Activated CD4-positive, alpha-beta T cell treated with anti-CD3 and anti-CD28 coated beads, Interleukin-2, amount 10 ng/mL, durations not matched to agents 24 days and 14 days (primary cell): Measurements from ENCODE around the gene RNF213. TPM values are rescaled to one million over a fixed set of nuclear protein-coding genes. Genes with fewer than 3 reads are reported as not detected.
"Not testable (repeated sequence)": the region's sequence is repeated elsewhere in the genome, so short reads cannot be mapped to it uniquely, and the experiment has no call there.

Source experiments
- DNase-seq: peaks from one replicate; pipeline ENCODE4 v3.0.0; 2022
- H3K27ac Mint-ChIP-seq: one replicate; pipeline ENCODE4 v1.8.0; 2022; ENCODE audit warnings: mild to moderate bottlenecking, mixed read lengths
- H3K27me3 Mint-ChIP-seq: one replicate; pipeline ENCODE4 v1.8.0; 2022; ENCODE audit warnings: mixed read lengths
- H3K36me3 Mint-ChIP-seq: one replicate; pipeline ENCODE4 v1.8.0; 2022; ENCODE audit warnings: low read depth, mild to moderate bottlenecking, mixed read lengths
- H3K4me1 Mint-ChIP-seq: one replicate; pipeline ENCODE4 v1.8.0; 2021; ENCODE audit warnings: mixed read lengths
- H3K4me3 Mint-ChIP-seq: one replicate; pipeline ENCODE4 v1.8.0; 2022; ENCODE audit warnings: mild to moderate bottlenecking, moderate library complexity, mixed read lengths
- H3K9me3 Mint-ChIP-seq: one replicate; pipeline ENCODE4 v1.8.0; 2021; ENCODE audit warnings: mixed read lengths
- intact Hi-C: fragments of 100-400 bp; cut with micrococcal nuclease; formaldehyde crosslinking; loops from one replicate; pipeline ENCODE4 v1.15.1; 2023
- total RNA-seq: library from RNA; stranded (reverse); gene quantifications from 2 replicates; pipeline ENCODE4 v1.2.3, GENCODE V29; 2022

RNF213 gene
- total RNA-seq, 1 donor from 2014 or later: 264 TPM

DNA sequence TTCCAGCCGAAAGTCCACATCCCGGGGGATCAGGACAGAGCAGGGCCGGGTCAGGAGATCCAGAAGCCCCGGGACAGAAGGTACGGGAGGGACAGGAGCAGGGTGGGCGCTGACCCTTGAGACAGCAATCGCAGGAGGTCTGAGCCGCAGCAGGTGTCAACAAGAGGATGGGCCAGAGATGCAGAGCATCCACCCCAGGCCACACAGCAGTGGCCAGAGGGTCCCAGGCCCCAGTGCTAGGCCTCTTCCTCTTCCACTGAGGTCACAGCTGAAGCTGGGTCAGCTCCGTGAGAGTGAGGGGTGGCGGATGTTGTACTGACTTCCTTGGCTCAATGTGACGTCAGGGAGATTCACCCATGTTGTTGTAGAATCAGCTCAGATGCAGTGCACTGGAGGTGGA, 8.7 kb upstream of the RNF213 start:
- intact Hi-C loops: loop anchor here (5.0 to 10.0 kb wide), 4 partner anchors 35 to 417 kb away; partner anchors contain the start of gene CBX4
- DNase-seq: no peak
- H3K4me1 Mint-ChIP-seq: peaks cover 36% of the 10 kb centered on the region
- no peak overlapping the region for H3K4me3 Mint-ChIP-seq
- no peaks in the 10 kb centered on the region for H3K36me3 Mint-ChIP-seq
- H3K27me3 Mint-ChIP-seq: no peaks in the 10 kb centered on the region
- no peaks in the 10 kb centered on the region for H3K9me3 Mint-ChIP-seq
- peak overlapping the region; percentile 53 for H3K27ac Mint-ChIP-seq

- Mint-ChIP-seq H3K27ac (peak overlapping the region; percentile 95), H3K4me1 (peaks cover 42% of the 10 kb centered on the region), H3K27me3 (no peaks in the 10 kb centered on the region), H3K4me3 (no peak overlapping the region), H3K36me3 (no peaks in the 10 kb centered on the region), H3K9me3 (no peaks in the 10 kb centered on the region)
- peak; percentile 96 for DNase-seq
- intact Hi-C loops: loop anchor here (1.0 to 10.0 kb wide), 6 partner anchors 10 to 418 kb away; partner anchors contain the start of gene CBX4
These were observed 7.8 kb upstream of the RNF213 start for GRCh38 chr17:80252871-80253270.

- H3K27ac Mint-ChIP-seq: peak overlapping the region; percentile 95
- no peak for DNase-seq
- no peaks in the 10 kb centered on the region for H3K36me3 Mint-ChIP-seq
- intact Hi-C loops: loop anchor here (1.0 to 10.0 kb wide), 7 partner anchors 9 to 419 kb away; partner anchors contain the start of genes CBX4 and GAA
- H3K4me1 Mint-ChIP-seq: peaks cover 51% of the 10 kb centered on the region
- H3K27me3 Mint-ChIP-seq: no peaks in the 10 kb centered on the region
- H3K4me3 Mint-ChIP-seq: peak overlapping the region; percentile 44
- H3K9me3 Mint-ChIP-seq: no peaks in the 10 kb centered on the region
These were observed 6.8 kb upstream of the RNF213 start for GRCh38 chr17:80253631-80254395.

DNA sequence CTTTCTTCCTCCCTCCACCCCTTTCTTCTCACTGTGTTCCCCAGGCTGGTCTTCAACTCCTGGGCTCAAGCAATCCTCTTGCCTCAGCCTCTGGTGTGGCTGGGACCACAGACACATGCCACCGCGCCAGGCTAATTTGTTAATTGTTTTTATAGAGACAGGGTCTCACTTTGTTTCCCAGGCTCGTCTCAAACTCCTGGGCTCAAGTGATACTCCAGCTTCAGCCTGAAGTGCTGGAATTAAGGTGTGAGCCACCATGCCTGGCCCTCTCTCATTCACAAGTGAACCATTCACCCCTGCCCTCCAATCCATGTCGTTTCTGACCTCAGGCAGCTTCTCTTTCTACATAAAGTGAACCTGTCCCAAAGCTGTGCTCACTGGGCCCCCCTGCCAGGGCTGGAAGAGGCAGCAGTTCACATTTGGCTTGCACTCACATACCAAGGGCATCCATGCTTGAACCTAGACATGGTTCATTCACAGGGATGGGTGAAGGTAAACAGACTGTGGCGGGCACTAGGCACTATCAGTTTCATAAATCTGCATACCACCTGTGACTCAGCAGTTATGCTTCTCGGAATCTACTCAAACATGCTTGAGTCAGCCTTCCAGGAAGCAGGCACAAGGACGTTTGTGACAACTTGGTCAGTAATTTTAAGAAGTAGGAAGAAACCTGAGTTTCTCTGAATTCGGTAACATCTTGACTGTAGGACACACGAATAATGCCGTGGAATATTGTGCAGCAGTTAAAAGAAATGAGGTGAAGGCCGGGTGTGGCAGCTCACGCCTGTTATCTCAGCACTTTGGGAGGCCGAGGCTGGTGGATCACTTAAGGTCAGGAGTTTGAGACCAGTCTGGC, 6.0 kb upstream of the RNF213 start:
- peaks cover 59% of the 10 kb centered on the region for H3K4me1 Mint-ChIP-seq
- H3K27ac Mint-ChIP-seq: peak overlapping the region; percentile 95
- intact Hi-C loops: loop anchor here (2.0 to 10.0 kb wide), 5 partner anchors 37 to 420 kb away; partner anchors contain the start of genes CBX4 and GAA
- H3K4me3 Mint-ChIP-seq: peak overlapping the region; percentile 74
- no peaks in the 10 kb centered on the region for H3K27me3 Mint-ChIP-seq
- H3K36me3 Mint-ChIP-seq: no peaks in the 10 kb centered on the region
- no peaks in the 10 kb centered on the region for H3K9me3 Mint-ChIP-seq
- peak; percentile 91 for DNase-seq

GRCh38 chr17:80256034-80256350, 4.7 kb upstream of the RNF213 start:
- Mint-ChIP-seq H3K27ac (peak overlapping the region; percentile 95), H3K9me3 (no peaks in the 10 kb centered on the region), H3K36me3 (no peaks in the 10 kb centered on the region), H3K4me3 (no peak overlapping the region), H3K4me1 (peaks cover 62% of the 10 kb centered on the region), H3K27me3 (no peaks in the 10 kb centered on the region)
- intact Hi-C loops: loop anchor here (10.0 kb wide), 2 partner anchors 261 to 421 kb away; partner anchors contain the start of gene CBX4
- no peak for DNase-seq

DNA sequence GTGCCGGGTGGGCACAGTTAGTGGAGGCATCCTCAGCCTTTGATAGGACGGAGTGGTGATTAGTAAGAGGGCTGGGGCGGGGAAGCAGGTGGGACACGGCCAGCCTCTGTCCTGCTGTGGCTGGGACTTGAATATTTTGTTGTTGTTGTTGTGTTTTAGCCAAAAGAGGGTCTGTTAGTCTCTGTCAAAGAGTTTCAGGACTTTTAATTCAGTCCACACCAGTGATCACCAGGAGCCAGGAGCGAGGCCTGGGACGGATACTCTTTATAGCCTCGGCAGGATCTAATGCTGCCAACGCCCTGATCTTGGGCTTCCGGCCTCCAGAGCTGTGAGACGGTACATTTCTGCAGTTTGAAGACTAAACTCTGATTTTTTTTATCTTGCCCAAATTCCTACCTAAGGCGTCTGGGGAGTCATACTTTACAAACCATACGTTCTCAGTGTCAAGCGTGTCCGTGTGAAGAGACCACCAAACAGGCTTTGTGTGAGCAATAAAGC, 2.9 kb upstream of the RNF213 start:
- Mint-ChIP-seq H3K4me1 (peaks cover 65% of the 10 kb centered on the region), H3K9me3 (no peaks in the 10 kb centered on the region), H3K4me3 (peak overlapping the region; percentile 87), H3K27me3 (no peaks in the 10 kb centered on the region), H3K27ac (peak overlapping the region; percentile 98), H3K36me3 (no peaks in the 10 kb centered on the region)
- peak; percentile 55 for DNase-seq
- intact Hi-C loops: loop anchor here (10.0 kb wide), 2 partner anchors 263 to 423 kb away; partner anchors contain the start of gene CBX4

DNA sequence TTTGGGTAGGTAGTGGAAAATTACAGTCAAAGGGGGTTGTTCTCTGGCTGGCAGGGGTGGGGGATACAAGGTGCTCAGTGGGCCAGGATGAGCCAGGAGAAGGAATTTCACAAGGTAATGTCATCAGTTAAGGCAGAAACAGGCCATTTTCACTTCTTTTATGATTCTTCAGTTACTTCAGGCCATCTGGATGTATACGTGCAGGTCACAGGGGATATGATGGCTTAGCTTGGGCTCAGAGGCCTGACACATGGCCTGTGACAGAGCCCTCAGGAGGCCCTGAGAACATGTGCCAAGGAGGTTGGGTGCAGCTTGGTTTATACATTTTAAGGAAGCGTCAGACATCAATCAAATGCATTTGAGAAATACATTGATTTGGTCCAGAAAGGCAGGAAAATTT, 2.4 kb upstream of the RNF213 start:
- Mint-ChIP-seq H3K4me3 (peak overlapping the region; percentile 87), H3K4me1 (peaks cover 60% of the 10 kb centered on the region), H3K27ac (peak overlapping the region; percentile 98)
- H3K9me3 Mint-ChIP-seq, DNase-seq, H3K27me3 Mint-ChIP-seq, H3K36me3 Mint-ChIP-seq: not testable (repeated sequence)
- intact Hi-C loops: loop anchor here (10.0 kb wide), 2 partner anchors 263 to 423 kb away; partner anchors contain the start of gene CBX4

DNA sequence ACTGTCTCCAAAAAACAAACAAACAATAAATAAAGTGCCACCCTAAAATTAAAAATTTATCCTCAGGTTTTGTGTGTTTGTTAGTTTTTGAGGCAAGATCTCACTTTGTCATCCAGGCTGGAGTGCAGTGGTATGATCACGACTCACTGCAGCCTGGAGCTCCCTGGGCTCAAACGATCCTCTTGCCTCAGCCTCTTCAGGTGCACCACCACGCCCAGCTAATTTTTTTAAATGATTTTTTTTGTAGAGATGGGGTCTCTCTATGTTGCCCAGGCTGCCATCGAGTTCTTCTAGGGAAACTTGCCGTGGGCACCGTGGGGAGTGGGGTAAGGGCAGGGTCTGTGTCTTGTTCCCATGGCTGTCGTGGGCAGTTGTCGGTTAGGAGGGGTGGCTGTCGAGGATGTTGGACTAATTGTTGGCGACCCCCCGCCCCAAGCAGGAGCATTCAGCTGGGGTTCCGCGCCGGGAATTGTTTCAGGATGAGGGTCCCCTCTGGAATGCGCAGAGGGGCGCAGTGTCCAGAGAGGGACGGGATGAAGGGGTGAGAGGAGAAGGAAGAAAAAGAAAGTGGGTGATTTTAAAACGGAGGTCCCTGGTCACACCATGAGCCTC, 1.1 kb upstream of the RNF213 start:
- peaks cover 55% of the 10 kb centered on the region for H3K4me1 Mint-ChIP-seq
- H3K4me3 Mint-ChIP-seq: peak overlapping the region; percentile 87
- H3K27ac Mint-ChIP-seq: peak overlapping the region; percentile 98
- no peaks in the 10 kb centered on the region for H3K9me3 Mint-ChIP-seq
- no peaks in the 10 kb centered on the region for H3K27me3 Mint-ChIP-seq
- peak; percentile 71 for DNase-seq
- H3K36me3 Mint-ChIP-seq: peaks cover 10% of the 10 kb centered on the region
- intact Hi-C loops: loop anchor here (1.0 to 10.0 kb wide), 3 partner anchors 112 to 425 kb away; partner anchors contain the start of genes CBX4 and EIF4A3

DNA sequence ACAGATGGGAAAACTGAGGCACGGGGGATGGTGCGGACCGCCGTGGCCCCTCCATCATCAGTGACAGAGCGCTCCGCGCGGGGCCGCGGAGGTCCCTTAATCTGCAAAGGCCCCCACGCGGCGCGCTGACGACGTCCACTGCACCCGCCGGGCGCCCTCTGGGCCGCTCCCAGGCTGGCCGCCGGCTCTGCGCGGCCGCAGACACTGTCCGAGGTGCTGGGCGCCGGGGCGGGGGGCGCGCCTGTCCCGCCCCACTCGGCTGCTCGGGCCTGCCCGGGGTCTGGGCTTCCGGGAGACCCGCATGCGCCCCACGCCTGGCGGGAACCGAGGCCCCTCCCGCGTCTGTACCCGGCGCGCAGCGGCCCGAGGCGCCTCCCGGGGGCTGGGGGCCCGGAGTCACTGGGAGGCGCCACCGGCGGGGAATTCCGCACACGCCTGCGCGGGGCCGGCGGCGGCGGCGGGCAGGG, 550 bp upstream of the RNF213 start:
- intact Hi-C loops: no loop called here
- H3K4me1 Mint-ChIP-seq: peaks cover 53% of the 10 kb centered on the region
- peak overlapping the region; percentile 87 for H3K4me3 Mint-ChIP-seq
- peak; percentile 95 for DNase-seq
- H3K9me3 Mint-ChIP-seq: no peaks in the 10 kb centered on the region
- H3K27me3 Mint-ChIP-seq: no peaks in the 10 kb centered on the region
- H3K36me3 Mint-ChIP-seq: peaks cover 13% of the 10 kb centered on the region
- peak overlapping the region; percentile 98 for H3K27ac Mint-ChIP-seq

- H3K9me3 Mint-ChIP-seq: no peaks in the 10 kb centered on the region
- peak overlapping the region; percentile 89 for H3K27ac Mint-ChIP-seq
- H3K4me1 Mint-ChIP-seq: peaks cover 55% of the 10 kb centered on the region
- H3K4me3 Mint-ChIP-seq: peak overlapping the region; percentile 99
- H3K36me3 Mint-ChIP-seq: peaks cover 22% of the 10 kb centered on the region
- DNase-seq: peak; percentile 93
- H3K27me3 Mint-ChIP-seq: no peaks in the 10 kb centered on the region
- intact Hi-C loops: no loop called here
These were observed 675 bp downstream of the RNF213 start for GRCh38 chr17:80261159-80261894.

GRCh38 chr17:80261895-80262279, 1.2 kb downstream of the RNF213 start:
- H3K4me1 Mint-ChIP-seq: peaks cover 52% of the 10 kb centered on the region
- intact Hi-C loops: loop anchor here (2.0 kb wide), 1 partner anchor 43 kb away; no protein-coding TSS in a partner anchor
- H3K36me3 Mint-ChIP-seq: peaks cover 24% of the 10 kb centered on the region

DNA sequence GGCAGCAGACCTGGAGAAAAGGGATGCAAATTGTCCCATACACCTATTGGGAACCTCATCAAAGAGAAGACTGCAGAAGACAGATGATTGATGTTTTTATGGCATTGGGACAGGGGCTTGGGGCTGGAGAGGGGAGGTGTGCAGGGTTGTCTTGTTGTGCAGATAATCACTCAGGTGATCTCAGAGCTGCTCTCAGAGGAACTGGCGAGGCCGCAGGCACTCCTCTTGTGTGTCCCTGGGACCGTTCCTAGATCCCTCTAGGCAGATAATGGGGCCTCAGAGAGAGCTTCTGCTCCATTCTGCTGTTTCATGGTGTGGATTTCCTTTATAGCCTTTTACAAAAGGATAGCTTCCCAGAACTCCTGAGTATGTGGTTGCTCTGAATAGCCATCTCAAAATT, 1.6 kb downstream of the RNF213 start:
- intact Hi-C loops: loop anchor here (2.0 kb wide), 1 partner anchor 43 kb away; no protein-coding TSS in a partner anchor
- DNase-seq: peak; percentile 73

More at GRCh38 chr17:80261895-80262279, 1.2 kb downstream of the RNF213 start:
- no peak for DNase-seq
- H3K9me3 Mint-ChIP-seq: no peaks in the 10 kb centered on the region
- peak overlapping the region; percentile 99 for H3K4me3 Mint-ChIP-seq
- H3K27me3 Mint-ChIP-seq: no peaks in the 10 kb centered on the region
- peak overlapping the region; percentile 89 for H3K27ac Mint-ChIP-seq

More for the DNA sequence above, 1.6 kb downstream of the RNF213 start:
- Mint-ChIP-seq H3K4me1 (peaks cover 53% of the 10 kb centered on the region), H3K4me3 (peak overlapping the region; percentile 99), H3K27me3 (no peaks in the 10 kb centered on the region), H3K36me3 (peaks cover 28% of the 10 kb centered on the region), H3K27ac (peak overlapping the region; percentile 89), H3K9me3 (no peaks in the 10 kb centered on the region)
